ENCODE data around the gene RAC2. TPM values are rescaled to one million over a fixed set of nuclear protein-coding genes. Genes with fewer than 3 reads are reported as not detected.

The RAC2 gene
- total RNA-seq, 1 experiment from 2014 or later, result 90.5 TPM

DNA sequence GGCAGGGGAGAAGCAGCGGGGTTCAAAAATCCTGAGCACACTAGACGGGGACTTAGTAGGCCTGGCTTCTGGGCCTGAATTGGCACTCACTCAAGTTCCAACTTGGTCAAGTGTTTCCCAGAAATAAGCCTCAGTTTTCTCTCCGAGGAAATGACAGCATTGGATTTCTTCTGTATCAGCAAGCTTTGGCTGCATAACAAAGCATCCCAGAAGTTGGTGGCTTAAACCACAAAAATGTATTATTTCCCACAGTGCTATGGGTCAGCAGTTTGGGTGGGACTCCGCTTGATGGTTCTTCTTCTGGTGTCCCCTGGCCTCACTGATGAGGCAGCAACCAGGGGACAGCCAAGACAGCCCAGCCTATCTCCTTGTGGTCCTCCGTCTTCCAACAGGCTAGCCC, 36.6 kb upstream of the RAC2 start:
- no peaks in the 10 kb centered on the region for H3F3A ChIP-seq (ENCODE audit: insufficient read depth, low read depth)
- H3K27ac ChIP-seq, result no peak overlapping the region
- CTCF ChIA-PET, result no interaction called here
- H3K4me3 ChIP-seq, result no peak overlapping the region
- no peaks in the 10 kb centered on the region for H4K20me1 ChIP-seq (ENCODE audit: insufficient read depth)
- H3K36me3 ChIP-seq (ENCODE audit: low read depth), result no peaks in the 10 kb centered on the region
- BruUV-seq (replicated peaks), result no TSS peak
- no peak overlapping the region for H3K4me2 ChIP-seq
- H3K27me3 ChIP-seq (ENCODE audit: insufficient read depth, low read depth), result peaks cover 14% of the 10 kb centered on the region
- intact Hi-C loops (cut with micrococcal nuclease; ENCODE audit: unreplicated experiment), result no loop called here
- POLR2A ChIA-PET (ENCODE audit: unreplicated experiment), result no interaction called here
- no peak overlapping the region for H2AFZ ChIP-seq
- TF ChIP-seq, protein P1, sequence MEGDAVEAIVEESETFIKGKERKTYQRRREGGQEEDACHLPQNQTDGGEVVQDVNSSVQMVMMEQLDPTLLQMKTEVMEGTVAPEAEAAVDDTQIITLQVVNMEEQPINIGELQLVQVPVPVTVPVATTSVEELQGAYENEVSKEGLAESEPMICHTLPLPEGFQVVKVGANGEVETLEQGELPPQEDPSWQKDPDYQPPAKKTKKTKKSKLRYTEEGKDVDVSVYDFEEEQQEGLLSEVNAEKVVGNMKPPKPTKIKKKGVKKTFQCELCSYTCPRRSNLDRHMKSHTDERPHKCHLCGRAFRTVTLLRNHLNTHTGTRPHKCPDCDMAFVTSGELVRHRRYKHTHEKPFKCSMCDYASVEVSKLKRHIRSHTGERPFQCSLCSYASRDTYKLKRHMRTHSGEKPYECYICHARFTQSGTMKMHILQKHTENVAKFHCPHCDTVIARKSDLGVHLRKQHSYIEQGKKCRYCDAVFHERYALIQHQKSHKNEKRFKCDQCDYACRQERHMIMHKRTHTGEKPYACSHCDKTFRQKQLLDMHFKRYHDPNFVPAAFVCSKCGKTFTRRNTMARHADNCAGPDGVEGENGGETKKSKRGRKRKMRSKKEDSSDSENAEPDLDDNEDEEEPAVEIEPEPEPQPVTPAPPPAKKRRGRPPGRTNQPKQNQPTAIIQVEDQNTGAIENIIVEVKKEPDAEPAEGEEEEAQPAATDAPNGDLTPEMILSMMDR (conservative IDR thresholded peaks at IDR 0.05), result no peak
- no peak for TF ChIP-seq EZH2 (IDR thresholded peaks at IDR 0.05; ENCODE audit: low read depth)
- H3K9me2 ChIP-seq (ENCODE audit: insufficient read depth), result no peaks in the 10 kb centered on the region
- H3K9me3 ChIP-seq (ENCODE audit: insufficient read depth, low read depth), result no peaks in the 10 kb centered on the region
- H3K4me1 ChIP-seq (replicated peaks; ENCODE audit: insufficient read depth), result peaks cover 6% of the 10 kb centered on the region; the same call in 1 of the 2 replicates
- H3K79me2 ChIP-seq (ENCODE audit: low read depth), result no peaks in the 10 kb centered on the region
- no peak for DNase-seq

DNA sequence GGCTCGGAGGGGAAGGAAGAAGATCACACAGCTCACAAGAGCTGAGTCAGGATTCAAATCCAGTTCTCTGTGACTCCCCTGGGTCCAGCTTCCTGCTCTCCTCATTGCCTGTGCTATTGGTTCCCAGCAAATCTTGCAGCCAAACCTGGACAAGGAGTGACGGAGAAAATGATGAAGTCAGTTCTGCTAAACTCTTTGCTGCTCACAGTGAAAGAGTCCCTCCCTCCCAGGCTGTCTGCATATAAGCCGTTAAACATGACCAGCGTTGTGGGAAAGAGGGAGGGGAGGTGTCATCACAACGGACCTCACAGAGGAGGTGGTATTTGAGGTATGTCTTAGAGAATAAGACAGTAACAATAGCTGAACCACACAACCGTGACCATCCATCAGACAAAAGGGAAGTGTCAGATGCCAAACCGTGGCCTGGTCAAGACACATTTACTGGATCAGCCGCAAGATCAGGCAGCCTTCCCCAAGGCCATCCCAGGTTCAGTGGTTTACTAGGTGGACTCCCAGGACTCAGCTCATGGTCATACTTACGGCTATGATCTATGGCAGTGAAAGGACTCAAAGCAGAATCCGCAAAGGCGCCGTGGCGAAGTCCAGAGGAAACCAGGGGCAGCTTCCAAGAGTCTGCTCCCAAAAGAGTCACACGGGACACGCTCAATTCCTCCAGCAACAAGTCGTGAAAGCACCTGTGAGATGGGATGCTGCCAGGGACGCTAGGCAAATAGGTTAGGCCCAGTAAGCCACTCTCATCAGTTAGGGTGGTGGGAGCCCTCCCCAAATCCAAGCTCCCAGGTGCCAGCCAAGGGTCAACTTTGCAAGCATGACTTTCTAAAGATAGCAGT, 35.5 kb upstream of the RAC2 start:
- Histone ChIP-seq H3K4me2 (no peak overlapping the region), H3K4me3 (no peak overlapping the region), H3K27ac (no peak overlapping the region), H3K36me3 (ENCODE audit: low read depth) (no peaks in the 10 kb centered on the region), H3K27me3 (ENCODE audit: insufficient read depth, low read depth) (peaks cover 12% of the 10 kb centered on the region), H3K4me1 (replicated peaks; ENCODE audit: insufficient read depth) (peaks cover 6% of the 10 kb centered on the region; the same call in 1 of the 2 replicates), H3F3A (ENCODE audit: insufficient read depth, low read depth) (no peaks in the 10 kb centered on the region), H3K9me3 (ENCODE audit: insufficient read depth, low read depth) (no peaks in the 10 kb centered on the region), H2AFZ (no peak overlapping the region), H3K9me2 (ENCODE audit: insufficient read depth) (no peaks in the 10 kb centered on the region), H3K79me2 (ENCODE audit: low read depth) (no peaks in the 10 kb centered on the region), H4K20me1 (ENCODE audit: insufficient read depth) (no peaks in the 10 kb centered on the region)
- TF ChIP-seq, protein P1 (conservative IDR thresholded peaks at IDR 0.05), result no peak
- no peak for TF ChIP-seq EZH2 (IDR thresholded peaks at IDR 0.05; ENCODE audit: low read depth)
- intact Hi-C loops (cut with micrococcal nuclease; ENCODE audit: unreplicated experiment), result no loop called here
- no peak for DNase-seq
- CTCF ChIA-PET, result no interaction called here
- POLR2A ChIA-PET (ENCODE audit: unreplicated experiment), result no interaction called here
- no TSS peak for BruUV-seq (replicated peaks)

DNA sequence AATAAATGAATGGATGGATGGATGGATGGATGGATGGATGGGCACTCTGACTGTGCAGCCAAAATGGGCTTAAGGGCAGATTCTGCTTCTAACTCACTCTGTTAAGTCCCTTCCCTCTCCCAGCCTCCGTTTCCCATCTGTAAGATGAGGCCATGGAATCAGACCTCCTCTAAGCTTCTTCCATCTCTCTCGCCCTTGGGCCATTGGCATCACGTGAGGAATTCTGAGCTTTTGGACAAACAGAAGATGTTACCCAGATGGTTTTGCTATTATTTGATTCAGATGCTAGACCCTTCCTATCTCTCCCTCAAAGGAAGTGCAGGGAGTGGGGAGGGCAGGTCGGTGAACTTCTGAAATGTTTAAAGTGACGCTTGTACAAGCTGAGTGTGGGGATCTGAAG, 34.2 kb upstream of the RAC2 start:
- no TSS peak for BruUV-seq (replicated peaks)
- intact Hi-C loops (cut with micrococcal nuclease; ENCODE audit: unreplicated experiment), result no loop called here
- CTCF ChIA-PET, result interaction anchor here (0.5 kb wide), 1 partner anchor 44 kb away, joined by 3 read pairs; no protein-coding TSS in a partner anchor

More for the DNA sequence above, 34.2 kb upstream of the RAC2 start:
- no peak overlapping the region for H3K4me2 ChIP-seq
- H3F3A ChIP-seq (ENCODE audit: insufficient read depth, low read depth), result no peaks in the 10 kb centered on the region
- POLR2A ChIA-PET (ENCODE audit: unreplicated experiment), result no interaction called here
- no peaks in the 10 kb centered on the region for H4K20me1 ChIP-seq (ENCODE audit: insufficient read depth)
- H3K4me3 ChIP-seq, result no peak overlapping the region
- no peak overlapping the region for H3K27ac ChIP-seq
- no peak for DNase-seq
- H3K36me3 ChIP-seq (ENCODE audit: low read depth), result no peaks in the 10 kb centered on the region
- no peaks in the 10 kb centered on the region for H3K9me2 ChIP-seq (ENCODE audit: insufficient read depth)
- H2AFZ ChIP-seq, result no peak overlapping the region
- H3K4me1 ChIP-seq (replicated peaks; ENCODE audit: insufficient read depth), result peaks cover 6% of the 10 kb centered on the region; the same call in 1 of the 2 replicates
- peaks cover 11% of the 10 kb centered on the region for H3K27me3 ChIP-seq (ENCODE audit: insufficient read depth, low read depth)
- no peaks in the 10 kb centered on the region for H3K79me2 ChIP-seq (ENCODE audit: low read depth)
- TF ChIP-seq, protein P1 (conservative IDR thresholded peaks at IDR 0.05), result no peak
- TF ChIP-seq EZH2 (IDR thresholded peaks at IDR 0.05; ENCODE audit: low read depth), result no peak
- no peaks in the 10 kb centered on the region for H3K9me3 ChIP-seq (ENCODE audit: insufficient read depth, low read depth)
